ENCODE data around the gene NSUN3.
"Not testable (repeated sequence)": the region's sequence is repeated elsewhere in the genome, so short reads cannot be mapped to it uniquely, and the experiment has no call there.

The NSUN3 gene

DNA sequence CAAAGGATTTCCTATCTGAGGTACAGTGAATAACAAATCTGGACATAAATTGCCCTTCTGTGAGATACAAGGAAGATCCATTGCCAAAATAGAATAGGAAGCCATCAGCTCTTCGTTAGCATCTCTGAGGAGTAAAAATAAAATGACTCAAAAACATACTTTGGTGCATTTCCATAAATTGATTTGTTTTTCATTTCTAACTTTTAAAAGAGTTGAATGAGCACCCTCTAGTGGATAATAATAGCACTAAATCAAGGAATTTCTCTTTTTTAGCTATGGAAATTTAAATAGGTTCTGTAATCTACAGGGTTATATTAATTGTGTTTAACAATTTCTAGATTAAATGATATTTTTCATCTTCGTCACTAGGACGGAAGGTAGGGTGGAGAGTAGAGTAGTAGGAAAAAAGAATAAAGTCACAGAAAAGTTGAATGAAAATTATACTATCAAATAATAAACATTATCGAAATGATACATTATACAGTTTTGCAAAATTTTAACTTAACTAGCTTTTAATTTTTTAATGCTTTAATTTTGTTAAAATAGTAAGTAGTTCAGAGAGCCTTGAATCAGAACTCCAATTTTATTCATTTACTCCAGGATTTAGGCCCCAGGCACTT lies 6.4 kb downstream of the NSUN3 start:
- peak; percentile 37 for DNase-seq

DNA sequence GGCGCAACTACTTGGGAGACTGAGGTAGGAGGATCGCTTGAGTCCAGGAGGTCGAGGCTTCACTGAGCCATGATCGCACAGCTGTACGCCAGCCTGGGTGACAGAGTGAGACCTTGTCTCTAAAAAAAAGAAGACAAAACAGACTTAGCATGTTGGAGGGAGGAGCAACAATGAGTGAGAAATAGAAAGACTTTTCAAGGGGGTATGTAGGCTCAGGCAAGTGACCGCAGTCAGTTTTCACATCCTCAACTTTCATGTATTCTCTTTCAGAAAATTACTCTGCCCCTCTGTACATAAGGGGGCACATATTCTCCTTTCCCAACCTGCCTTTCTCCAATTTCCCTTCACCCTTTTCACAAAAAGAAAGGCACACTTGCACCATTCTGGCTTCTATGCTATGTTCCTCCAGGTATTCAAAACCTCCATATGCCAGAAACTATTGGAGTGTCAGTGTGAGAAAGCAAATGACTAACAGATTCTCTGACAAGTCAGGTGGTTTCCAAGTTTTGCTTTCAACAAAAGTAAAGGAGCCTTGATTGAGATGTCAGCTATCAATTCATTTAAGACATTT lies 7.6 kb downstream of the NSUN3 start:
- no peak for DNase-seq

GRCh38 chr3:94071713-94072284 lies 8.9 kb downstream of the NSUN3 start:
- DNase-seq = no peak

- no peak for DNase-seq
Measured at GRCh38 chr3:94076055-94076454, 13.2 kb downstream of the NSUN3 start.

- not testable (repeated sequence) for DNase-seq
Measured at GRCh38 chr3:94080552-94080951, 17.7 kb downstream of the NSUN3 start.

DNA sequence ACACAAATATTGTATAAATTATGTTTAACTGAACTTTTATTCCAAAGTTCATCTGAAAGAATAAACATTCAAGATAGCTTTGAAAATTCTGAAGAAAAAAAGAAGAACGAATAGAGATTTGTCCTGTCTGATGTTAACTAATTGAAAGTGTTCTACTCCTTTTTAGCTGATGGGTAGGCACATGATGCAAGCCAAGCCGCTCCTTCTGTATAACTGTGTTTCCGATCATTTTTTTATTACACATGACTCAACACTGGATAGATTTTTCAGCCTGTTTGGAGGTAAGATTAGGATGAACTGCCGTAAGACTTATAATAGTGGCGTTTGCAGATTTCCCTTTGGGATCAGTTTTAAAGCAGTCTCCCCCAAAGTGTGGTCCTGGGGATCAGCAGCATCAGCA lies 19.0 kb downstream of the NSUN3 start:
- no peak for DNase-seq

DNA sequence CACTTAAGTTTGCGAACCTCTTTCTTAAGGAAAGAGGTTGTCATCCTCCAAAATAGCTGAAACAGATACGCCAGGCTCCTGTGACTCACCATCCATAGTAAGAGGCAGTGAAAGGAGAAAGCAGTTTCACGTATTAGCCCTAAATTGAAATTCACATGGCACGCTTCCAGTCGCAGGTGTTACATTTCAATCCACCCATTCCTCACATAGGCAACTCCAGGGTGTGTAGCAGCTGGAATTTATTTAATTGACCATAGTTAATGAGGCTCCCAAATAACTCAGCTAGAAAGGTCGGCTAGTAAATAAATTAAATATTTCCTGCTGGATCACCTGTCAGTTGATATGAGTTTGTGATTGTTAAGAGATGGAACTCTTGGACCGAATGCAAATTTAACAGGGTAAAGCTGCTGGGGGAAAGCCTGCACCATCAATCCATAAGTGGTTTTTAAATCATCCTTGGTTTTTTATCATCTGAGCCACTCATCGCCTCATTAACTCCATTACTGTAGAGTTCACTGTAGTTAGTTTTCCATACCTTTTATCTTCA lies 19.6 kb downstream of the NSUN3 start:
- DNase-seq = peak; percentile 51

GRCh38 chr3:94083261-94083660 lies 20.4 kb downstream of the NSUN3 start:
- no peak for DNase-seq

DNA sequence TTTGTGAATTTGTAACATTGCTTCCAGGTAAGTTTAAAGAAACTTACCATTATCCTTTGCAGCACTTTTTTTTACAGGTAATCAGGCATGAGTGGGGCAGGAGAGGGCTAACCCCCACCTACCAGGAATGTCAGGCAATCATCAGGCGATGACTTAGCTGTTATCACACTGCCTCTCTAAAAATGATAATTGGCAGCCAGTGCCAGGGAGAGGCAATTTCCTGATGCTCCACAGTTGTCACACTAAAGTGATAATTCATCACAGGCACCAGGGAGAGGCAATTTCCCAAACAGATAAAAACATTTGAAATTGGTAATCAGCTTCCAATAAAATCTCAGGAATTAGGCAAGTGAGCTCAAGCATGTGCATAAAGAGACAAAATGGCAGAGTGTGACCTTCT lies 26.3 kb downstream of the NSUN3 start:
- no peak for DNase-seq

DNA sequence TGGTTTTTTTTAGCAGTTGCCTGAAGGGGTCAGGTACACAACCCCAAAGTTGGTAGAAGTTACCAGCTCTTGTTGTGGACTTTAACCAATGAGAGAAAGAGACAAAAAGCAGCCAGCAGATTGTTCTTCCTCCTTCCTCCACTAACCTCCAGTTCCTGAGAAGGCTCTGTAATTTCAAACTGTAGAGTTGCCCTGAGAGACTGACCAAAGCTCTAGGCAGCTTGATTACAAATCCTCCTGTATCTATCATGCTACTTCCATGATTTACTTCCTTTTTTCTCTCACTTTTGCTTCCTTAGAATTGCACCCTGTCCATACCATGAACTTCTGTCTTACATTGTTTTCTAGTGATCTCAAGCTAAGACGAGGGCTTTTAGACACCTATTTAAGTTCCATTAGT lies 29.2 kb downstream of the NSUN3 start:
- DNase-seq = no peak

DNA sequence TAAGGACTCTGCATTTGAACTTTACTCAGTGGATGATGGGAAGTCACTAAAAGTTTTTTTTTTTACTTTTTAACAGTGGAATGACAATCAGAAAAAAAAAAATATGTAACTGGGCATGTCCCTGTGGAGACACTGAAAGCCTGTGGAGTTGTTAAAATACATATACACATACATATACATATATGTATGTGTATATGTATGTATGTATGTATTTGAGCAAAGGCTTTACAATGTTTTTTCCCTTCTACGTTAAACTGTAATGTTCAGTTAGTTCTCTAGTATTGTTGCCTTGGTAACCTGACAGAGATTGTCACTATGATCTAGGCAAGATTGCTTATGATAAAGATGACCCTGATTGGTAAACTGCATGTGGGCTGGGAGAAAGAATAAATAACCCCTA lies 30.3 kb downstream of the NSUN3 start:
- DNase-seq = no peak

DNA sequence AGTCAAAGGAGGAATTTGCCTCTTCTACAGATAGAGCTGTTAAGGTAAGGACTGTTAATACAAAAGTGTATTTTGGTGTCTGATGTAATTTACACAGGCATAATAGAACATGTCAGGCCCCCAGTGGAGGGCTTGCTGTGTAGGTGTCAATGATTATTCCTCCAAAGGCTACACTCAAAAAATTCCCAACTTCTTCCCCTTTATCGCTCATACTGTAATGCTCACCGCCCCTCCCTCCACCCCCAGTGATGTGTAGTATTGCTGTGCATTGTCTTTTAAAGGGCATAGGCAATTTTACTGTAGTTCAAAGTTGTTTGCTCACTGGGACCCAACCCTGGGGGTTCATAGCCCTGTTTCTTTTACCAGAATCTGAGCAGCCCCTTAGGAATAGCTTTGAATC lies 32.2 kb downstream of the NSUN3 start:
- no peak for DNase-seq

GRCh38 chr3:94098452-94098851 lies 35.6 kb downstream of the NSUN3 start:
- DNase-seq = no peak

DNA sequence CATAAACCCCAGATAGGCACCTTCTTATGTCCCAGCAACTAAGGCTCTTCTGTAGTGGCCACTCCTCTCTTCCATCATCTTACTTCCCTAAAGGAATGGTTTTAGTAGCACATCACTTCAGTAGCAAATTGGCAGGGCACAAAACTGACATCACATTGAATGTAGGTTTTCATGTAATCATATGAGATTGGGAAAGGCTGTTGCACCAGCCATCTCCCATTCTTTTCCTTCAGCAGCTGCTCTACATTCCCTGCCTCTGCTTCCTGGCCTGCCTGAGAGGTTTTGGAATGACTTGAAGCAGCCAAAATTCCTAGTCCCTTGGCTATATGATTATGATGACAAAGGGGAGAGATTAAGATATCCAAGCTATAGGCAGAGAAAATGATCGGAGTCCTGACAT lies 36.5 kb downstream of the NSUN3 start:
- DNase-seq = no peak

- no peak for DNase-seq
Measured at GRCh38 chr3:94101860-94102259, 39.0 kb downstream of the NSUN3 start.

DNA sequence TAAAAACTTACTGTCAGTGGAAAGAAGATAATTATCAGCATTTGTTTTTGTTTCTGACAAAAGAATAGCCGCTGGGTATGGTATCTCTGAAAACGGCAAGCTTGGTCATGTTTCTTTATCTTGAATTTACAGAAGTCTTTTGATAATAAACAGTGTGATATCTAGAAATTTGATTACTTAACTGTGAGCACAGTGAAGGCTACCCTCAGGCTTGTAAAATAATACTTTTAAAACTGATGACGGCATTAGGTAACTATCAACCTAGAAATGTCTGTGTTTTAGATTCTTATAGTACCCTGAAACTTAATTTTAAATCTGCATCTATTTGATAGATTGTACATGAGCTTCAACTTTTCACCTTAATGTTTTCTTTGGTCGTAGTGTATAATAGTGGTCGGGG lies 43.4 kb downstream of the NSUN3 start:
- DNase-seq = no peak

- not testable (repeated sequence) for DNase-seq
Measured at GRCh38 chr3:94110232-94110631, 47.4 kb downstream of the NSUN3 start.

DNA sequence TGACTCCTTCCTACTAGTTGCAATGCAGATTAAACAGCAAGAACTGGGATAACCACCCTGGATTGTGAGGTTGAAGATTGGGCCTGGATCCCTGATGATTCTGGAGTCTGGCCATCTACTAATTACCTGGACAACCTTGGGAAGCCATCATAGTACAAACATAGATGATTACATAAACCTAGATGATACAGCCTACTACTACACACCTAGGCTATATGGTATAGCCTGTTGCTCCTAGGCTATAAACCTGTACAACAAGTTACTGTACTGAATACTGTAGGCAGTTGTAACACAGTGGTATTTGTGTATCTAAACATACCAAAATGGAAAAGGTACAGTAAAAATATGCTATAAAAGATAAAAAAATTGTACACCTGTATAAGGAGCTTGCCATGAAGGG lies 48.0 kb downstream of the NSUN3 start:
- DNase-seq = no peak

DNA sequence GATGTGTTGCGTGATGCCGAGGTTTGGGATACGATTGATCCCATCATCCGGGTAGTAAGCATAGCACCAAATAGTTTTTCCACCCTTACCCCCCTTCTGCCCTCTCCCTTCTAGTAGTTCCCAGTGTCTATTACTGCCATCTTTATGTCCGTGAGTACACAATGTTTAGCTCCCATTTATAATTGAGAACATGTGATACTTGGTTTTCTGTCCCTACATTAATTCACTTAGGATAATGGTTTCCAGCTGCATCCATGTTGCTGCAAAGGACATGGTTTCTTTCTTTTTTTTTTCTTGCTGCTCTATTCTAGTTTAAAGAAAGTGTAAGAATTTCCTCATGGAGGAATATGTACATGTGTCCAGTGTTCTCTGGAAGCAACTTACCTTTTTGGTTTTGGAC lies 51.8 kb downstream of the NSUN3 start:
- DNase-seq = peak; percentile 45

DNA sequence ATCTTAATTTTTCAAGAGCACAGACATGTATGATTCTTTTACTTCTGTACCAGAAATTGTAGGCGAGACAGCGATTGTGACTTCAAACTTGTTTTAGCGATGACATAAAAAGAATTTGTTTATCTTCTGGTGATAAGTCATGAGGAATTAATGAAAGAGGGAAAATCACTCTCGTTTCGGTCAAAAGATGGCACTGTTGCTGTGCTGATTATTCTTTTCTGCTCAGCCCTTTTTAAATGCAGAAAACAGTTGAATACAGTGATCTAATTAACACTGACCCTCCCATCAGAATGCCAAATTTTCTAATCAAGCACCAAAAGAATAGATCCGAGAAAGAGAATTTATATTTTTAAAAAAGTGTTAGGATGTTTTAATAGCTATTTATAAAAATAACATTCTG lies 52.6 kb downstream of the NSUN3 start:
- peak; percentile 83 for DNase-seq

DNA sequence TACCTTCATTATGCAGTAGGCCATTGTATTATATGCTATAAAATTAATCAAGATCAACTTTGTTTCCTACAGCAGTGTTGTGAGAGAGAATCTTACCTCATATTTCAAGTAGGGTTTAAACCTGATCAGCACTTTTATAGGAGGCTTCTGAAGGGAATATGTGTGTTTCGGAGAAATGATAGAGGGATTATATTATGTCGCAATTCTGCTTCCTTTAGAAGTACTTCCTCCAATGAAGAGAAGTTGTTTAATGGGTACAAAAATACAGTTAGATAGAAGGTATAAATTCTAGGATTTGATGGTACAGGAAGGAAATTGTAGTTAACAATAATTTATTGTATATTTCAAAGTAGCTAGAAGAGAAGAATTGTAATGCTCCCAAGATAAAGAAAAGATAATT lies 54.9 kb downstream of the NSUN3 start:
- no peak for DNase-seq

DNA sequence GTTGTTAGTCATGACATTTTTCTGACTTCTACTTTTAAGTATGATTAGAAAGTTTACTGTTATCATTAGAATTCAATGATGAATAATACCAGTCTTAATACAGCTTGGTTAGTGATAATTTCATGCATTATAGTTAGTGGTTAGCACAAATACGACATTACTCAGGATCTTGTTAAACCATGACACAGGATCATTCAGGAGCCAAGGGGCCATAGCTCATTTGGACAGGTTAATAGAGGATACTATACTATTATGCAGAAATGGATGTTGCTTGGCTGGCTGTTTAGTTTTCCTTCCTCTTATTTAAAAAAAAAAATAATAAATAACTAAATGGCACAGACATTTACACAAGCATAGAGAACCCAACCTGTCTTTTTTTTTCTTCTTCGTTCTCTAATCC lies 55.5 kb downstream of the NSUN3 start:
- DNase-seq = no peak

DNA sequence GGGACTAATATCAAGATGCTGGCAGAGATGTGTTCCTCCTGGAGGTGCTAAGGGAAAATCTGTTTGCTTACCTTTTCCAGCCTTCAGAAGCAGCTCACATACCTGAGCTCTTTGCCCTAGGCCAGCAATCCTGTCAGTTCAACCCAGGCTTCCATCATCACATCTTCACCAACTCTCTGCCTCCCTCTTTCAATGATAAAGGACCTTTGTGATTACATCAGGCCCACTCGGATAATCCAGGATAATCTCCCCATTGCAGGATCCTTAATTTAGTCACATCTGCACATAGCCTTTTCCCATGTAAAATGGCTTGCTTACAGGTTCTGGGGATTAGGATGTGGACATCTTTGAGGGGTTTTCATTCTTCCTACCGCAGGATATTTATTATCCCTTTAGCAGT lies 58.3 kb downstream of the NSUN3 start:
- DNase-seq = no peak

DNA sequence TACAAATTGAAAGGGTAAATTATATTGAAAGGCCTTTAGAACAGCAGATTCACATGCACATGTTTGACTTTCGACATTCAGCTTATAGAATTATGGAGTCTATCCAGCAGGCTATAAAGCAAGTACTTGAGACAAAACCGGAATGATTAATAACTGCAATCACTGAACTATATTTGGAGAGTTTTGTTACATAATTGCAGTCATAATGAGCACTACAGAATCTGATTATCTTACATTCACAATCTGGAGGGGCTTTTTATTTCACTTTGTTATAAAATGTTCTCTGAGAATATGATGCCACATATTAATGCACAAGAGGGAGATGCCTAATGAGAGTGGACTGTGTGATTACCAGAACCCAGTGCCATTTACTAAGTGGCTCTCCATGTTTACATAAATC lies 64.3 kb downstream of the NSUN3 start:
- DNase-seq = no peak

DNA sequence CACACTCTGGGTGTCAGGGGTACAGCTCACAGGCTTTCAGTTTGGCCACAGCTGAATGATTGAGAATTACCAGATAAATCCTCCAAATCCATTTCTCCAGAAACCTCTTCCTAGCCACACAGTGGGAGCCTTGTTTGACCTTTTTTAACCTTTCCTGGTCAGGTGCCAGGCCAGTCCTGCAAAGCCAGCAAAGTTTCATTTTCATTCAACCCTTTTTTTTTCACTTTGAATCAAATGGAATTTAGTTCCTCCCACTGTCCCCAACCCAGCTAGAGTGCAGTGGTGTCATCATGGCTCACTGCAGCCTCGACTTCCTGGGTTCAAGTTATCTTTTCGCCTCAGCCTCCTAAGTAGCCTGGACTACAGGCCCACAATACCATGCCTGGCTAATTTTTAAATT lies 67.8 kb downstream of the NSUN3 start:
- no peak for DNase-seq

All from eye (tissue), 1 donor.